Fibroblast of villous mesenchyme (primary cell): ENCODE measurements around the gene ZMYND12. TPM values are rescaled to one million over a fixed set of nuclear protein-coding genes. Genes with fewer than 3 reads are reported as not detected.

Experiments
- DNase-seq: peaks from one replicate; pipeline ENCODE4 v3.0.0-alpha.2; 2010; ENCODE audit warnings: low read depth
- H3K4me3 ChIP-seq: 2 replicates; pipeline ENCODE4 v1.5.1; 2011; ENCODE audit warnings: low read depth, mild to moderate bottlenecking, low read length
- CTCF ChIP-seq: IDR thresholded peaks from 2 replicates; pipeline ENCODE4 v1.5.1; 2012; ENCODE audit warnings: low read depth, mild to moderate bottlenecking, low read length; ENCODE audit not compliant: insufficient read depth
- total RNA-seq: library from RNA; depleted of rRNA; stranded (reverse); fragments of >200 nt; gene quantifications from 2 replicates; pipeline ENCODE4 v1.2.3, GENCODE V29; 2012

Gene ZMYND12
- total RNA-seq, 1 donor: 0.86 TPM

DNA sequence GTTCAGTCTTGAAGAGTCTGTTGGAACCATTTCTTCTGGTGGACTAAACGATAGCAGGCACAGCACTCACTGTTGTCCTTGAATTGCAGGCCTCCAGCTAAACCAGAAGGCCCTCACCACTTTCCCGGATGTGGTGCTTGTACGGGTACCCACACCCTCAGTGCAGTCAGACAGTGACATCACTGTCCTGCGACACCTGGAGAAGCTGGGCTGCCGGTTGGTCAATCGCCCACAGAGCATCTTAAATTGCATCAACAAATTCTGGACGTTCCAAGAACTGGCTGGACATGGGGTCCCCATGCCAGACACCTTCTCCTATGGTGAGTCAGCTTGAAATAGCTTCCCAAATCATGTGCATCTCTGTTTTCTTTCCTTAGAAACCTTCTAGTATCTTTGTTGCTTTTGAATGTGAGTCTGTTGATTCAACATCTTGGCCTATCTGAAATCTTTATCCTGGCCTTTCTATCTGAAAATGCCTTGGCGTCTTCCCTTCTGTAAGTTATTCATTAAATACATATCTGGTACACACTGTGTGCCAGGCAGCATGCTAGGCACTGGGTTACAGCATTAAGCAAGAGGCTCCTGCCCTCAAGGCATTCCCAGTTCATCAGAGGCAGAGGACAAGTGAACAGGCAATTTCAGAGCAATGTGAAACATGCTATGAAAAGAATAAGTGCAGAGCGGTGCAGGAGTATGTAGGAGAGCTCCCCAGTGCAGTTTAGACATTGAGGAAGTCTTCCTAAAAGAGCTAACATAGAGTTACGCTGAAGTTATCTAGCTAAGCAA, 56.3 kb downstream of the ZMYND12 start:
- TF ChIP-seq CTCF: no peak
- no peak overlapping the region for H3K4me3 ChIP-seq
- no peak for DNase-seq

DNA sequence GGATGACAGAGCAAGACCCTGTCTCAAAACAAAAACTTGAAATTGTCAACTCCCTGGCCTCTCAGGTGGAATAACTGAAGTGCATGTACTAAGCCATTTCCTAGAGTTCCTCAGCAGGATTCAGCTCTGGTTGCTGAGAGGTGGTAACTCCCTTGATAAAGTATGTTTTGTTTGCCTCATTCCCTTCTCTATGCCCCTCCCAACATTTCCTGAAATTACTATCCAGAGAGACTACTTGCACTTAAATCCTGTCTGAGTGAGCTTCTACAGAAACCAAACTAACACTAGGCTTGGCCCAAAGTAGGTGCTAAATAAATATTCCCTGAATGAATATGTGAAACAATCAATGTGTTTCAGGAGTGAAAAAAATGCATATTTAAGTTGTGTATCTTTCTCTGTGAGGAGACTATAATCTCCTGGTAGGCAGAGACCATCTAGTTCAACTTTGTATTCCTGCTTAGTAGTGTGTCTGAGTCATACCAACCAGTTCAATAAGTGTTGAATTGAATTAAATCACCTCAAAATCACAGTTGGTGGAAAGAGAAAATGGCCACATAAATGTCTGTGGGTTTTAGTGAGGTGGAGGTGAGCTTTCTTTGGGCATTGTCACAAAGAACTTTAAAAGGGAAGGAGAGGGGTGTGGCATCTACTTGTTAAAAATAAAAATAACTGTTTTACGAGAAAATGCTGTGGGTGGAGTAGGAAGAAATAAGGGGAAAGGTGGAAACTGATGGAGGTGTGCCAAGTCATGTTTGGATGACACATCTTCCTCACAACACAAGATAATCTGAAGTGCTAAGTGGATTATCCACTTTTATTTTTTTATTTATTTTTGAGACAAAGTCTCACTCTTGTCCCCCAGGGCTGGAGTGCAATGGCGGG, 62.6 kb downstream of the ZMYND12 start:
- H3K4me3 ChIP-seq: no peak overlapping the region
- DNase-seq: no peak
- no peak for TF ChIP-seq CTCF

GRCh38 chr1:42392255-42392654, 63.6 kb downstream of the ZMYND12 start:
- H3K4me3 ChIP-seq: no peak overlapping the region
- TF ChIP-seq CTCF: no peak
- DNase-seq: no peak

DNA sequence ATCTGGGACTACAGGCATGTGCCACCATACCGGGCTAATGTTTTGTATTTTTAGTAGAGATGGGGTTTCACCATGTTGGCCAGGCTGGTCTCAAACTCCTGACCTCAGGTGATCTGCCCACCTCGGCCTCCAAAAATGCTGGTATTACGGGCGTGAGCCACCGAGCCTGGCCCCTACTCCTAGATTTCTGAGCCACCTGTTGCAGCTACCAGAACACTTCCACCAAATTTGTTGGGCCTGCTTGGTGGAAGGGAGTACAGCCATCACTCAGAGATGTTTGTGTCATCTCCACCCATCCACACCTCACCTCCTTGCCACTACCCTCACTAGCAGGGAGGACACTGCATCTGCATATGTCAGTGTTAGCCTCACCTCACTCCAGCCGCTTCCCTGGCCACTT, 69.8 kb downstream of the ZMYND12 start:
- no peak for DNase-seq
- H3K4me3 ChIP-seq: no peak overlapping the region
- TF ChIP-seq CTCF: no peak

- DNase-seq: peak; percentile 6
- no peak overlapping the region for H3K4me3 ChIP-seq
- TF ChIP-seq CTCF: no peak
Measured at GRCh38 chr1:42385283-42385682, 70.5 kb downstream of the ZMYND12 start.

DNA sequence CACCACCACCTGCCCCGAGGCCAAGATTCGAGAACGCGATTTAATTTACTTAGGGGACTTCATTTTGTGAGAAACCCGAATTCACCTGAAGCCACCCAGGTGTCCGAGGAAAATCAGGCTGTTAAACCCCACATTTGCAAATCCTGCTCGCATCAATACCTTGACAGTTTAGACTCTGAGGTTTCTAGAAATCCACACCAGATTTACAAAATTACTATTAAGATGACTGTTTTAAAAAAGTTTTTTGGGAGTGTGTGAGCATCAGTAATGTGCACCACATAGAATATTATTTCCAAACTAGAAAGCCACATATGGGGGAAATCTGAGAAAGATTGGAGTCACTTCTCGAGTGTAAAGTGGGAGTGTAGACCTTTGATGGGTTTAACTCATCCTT, 74.5 kb downstream of the ZMYND12 start:
- no peak for DNase-seq
- H3K4me3 ChIP-seq: no peak overlapping the region
- no peak for TF ChIP-seq CTCF
